Esophagus mucosa (tissue), 1 donor: Measurements from ENCODE around the gene CCL13. TPM values are rescaled to one million over a fixed set of nuclear protein-coding genes. Genes with fewer than 3 reads are reported as not detected.
A peak's percentile ranks its signal among the peaks of the same experiment; 100 is the strongest.
"Not testable (repeated sequence)": the region's sequence is repeated elsewhere in the genome, so short reads cannot be mapped to it uniquely, and the experiment has no call there.

Experiments
- ATAC-seq: fragments of 200-7000 bp; cut with Tn5 transposase; one replicate; pipeline ENCODE4 v1.9.1; 2020
- total RNA-seq: library from RNA; stranded (reverse); gene quantifications from one replicate; pipeline ENCODE4 v1.2.4, GENCODE V29; 2023
- donor health status: DM: yes; HTN: yes; CAD: no.

Gene CCL13
- total RNA-seq = 0.24 TPM

DNA sequence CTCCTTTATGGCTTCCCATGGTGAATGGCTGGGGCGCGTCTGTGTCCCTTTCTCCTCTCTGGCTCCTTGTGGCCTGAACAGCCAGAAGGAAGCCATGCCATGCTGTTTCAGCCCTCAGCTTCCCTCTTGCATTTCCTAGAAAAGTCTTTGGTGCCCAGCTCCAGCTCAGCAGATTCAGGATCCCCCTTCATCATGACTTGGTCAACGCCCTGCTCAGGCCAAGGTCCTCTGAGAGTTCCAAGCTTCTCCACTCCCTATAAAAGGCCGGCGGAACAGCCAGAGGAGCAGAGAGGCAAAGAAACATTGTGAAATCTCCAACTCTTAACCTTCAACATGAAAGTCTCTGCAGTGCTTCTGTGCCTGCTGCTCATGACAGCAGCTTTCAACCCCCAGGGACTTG lies at the start of gene CCL13:
Gene CCL13 (plus strand): TSS at position 287 of the 400 bp plus-strand sequence. CDS start 47 bp downstream, at position 334.
- ATAC-seq = no peak

DNA sequence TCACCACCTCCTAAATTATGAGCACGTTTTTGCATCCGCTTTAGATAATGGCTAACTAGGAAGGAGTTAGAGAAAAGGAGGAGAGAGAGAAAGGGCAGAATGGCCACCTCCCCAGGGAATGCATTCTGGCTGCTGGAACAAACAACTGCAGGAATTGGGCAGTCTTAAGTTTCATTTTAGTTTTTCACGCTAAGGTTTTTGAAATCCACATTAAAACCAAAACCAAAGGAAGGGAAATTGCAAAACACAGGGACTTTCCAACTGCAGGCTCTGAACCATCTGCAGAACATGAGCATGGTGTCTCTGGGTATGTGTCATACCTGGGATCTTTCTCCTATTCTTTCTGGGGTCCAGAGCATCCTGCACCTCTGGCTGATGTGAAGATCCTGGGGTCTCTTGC lies 49.2 kb upstream of the CCL13 start:
- ATAC-seq = no peak

DNA sequence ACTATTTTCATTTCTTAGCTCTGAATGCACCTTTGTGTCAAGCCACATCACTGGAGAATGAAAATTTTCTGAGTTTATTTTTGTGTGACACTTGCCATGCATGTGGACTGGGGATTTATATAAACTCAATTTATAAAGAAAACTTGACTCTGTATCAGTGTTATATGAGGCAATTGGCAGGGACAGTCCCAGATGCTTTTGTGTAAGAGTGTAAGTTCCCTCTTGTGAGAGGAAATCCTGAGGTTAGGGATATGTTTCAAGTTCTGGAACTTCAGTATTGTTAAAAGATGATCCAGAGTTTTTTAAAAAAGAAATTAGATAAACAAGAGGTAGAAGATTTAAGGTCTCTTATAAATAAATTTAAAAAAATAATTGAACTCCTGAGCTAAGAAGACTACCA lies 47.9 kb upstream of the CCL13 start:
- ATAC-seq = no peak

DNA sequence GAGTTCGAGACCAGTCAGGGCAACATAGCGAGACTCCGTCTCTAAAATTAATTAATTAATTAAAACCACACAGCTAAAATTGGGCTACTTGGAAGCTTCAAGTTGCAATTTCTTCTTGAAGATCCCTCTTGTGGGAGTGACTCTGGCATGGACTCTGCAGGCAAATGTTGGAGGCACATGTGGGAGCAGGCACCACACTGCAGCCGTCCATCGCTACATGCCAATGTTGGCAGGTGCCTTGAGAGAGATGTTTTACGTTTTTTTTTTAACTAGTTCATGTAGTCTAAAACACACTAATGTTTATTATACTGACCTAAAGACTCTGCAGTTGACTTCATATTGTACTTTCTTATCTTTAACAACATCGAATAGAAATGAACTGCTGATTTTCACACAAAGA lies 45.0 kb upstream of the CCL13 start:
- ATAC-seq = no peak

DNA sequence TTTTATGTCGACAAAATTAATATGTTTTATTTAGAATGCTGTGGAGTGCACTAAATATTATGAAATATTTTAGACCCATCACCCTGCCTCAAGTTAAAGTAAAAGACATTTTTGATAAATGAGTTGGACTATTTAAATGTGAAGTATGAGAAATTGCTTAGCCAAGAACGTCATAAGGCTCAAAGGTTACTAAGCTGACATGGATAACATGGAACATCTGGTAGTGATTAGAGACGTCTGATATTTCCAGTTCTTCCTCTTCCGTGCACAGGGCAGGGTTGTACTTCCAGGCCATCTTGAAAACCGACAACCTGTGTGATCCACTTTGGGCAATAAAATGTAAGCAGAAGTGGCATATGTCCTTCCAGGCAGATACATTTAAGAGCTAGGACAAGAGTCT lies 44.2 kb upstream of the CCL13 start:
- ATAC-seq = no peak

DNA sequence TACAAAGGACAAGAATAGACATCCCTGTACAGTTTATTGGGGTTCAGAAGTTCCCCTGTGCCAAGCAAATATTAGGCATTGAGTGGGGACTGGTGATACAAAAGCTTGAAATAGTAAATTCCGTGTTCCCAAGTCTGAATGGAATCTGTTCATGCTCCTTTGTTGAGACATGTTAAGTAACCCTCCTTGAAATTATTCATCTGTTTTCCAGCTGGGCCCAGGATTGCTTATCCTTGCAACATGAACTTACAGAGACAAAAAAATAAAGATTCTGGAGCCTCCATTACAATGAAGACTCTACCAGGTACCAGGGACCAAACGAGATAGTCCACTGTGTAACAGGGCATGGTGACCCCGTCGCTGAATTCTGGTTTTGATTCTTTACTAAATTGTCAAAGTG lies 43.1 kb upstream of the CCL13 start:
- ATAC-seq = no peak

DNA sequence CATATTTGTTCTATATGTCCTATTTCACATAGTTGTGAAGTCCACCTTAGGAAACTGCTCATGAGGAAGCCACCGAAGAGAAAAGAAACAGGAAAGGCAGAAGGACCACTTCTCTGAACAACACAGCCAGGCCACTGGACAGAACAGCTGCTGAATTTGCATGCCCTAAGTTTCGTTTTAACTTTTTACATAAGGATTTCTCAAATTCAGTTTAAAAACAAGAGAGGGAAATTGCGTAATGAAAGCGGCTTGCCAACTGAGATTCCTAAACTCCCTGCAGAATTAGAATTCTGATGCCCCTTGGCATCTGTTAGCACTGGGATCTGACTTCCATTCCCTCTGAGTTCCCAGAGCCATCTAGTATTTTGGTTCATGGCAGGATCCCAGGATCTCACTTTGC lies 42.0 kb upstream of the CCL13 start:
- no peak for ATAC-seq

DNA sequence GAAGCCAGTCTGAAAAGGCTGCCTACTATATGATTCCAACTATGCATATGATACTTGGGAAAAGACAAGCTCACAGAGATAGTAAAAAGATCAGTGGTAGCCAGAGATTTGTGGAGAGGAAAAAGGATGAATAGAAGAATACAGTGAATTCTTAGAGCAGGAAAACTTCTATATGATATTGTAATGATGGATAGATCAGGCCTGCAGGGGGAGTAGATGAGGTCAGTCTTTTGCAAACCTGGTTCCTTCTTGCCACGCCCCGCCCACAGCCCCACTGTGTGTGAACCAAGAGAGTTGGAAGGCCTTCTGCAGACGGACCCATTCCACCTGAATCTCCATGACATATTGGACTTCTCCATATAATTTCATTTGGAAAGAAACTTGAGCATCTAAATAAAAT lies 37.8 kb upstream of the CCL13 start:
- ATAC-seq = no peak

DNA sequence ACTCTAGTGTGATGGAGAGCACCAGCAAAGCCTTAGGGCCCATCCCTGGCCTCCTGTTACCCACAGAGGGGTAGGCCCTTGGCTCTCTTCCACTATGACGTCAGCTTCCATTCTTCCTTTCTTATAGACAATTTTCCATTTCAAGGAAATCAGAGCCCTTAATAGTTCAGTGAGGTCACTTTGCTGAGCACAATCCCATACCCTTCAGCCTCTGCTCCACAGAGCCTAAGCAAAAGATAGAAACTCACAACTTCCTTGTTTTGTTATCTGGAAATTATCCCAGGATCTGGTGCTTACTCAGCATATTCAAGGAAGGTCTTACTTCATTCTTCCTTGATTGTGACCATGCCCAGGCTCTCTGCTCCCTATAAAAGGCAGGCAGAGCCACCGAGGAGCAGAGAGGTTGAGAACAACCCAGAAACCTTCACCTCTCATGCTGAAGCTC lies 37.2 kb upstream of the CCL13 start, which contains the start of gene CCL8:
Gene CCL8 (plus strand): TSS at position 397 of the 445 bp plus-strand sequence. CDS start 67 bp downstream, outside the sequence.
- no peak for ATAC-seq

DNA sequence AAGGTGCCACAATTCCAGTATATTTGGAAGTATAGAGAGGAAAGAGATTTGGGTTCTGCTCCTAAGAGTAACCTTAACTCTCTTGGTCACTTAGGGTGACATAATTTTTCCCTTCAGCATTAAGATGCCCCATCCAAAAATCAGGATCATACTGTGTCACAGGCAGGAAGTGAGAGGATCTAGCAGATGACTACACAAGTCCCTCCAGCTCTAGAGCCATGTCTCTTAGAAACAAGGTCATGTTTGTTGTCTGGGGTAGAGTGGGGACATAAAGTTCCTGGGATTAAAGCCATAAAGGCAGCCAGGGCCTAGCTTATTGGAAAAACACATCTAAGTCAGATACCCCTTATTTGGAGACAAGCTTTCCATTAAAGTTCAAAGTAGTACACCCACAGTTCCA lies 34.3 kb upstream of the CCL13 start:
- ATAC-seq = no peak

DNA sequence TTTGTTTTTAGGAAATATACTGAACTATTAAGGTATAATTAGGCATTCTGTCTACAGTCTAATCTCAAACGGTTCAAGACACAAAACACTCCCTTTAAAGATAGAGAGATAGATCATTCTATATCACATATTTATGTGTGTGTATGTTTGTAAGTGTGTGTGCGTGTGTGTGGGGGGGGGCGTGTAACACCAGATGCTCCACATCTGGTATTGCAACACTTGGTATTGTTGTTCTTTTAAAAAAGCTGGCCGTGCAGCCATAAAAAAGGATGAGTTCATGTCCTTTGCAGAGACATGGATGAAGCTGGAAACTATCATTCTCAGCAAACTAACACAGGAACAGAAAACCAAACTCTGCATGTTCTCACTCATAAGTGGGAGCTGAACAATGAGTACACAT lies 28.7 kb upstream of the CCL13 start:
- ATAC-seq = not testable (repeated sequence)

DNA sequence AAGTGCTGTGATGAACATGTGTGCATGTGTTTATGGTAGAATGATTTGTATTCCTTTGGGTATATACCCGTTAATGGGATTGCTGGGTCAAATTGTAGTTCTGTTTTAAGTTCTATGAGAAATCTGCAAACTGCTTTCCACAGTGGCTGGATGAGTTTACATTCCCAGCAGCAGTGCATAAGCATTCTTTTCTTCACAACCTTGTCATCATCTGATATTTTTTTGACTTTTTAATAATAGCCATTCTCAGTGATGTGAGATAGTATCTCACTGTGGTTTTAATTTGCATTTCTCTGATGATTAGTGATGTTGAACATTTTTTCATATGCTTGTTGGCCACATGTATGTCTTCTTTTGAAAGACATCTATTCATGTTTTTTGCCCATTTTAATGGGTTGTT lies 18.6 kb upstream of the CCL13 start:
- no peak for ATAC-seq

DNA sequence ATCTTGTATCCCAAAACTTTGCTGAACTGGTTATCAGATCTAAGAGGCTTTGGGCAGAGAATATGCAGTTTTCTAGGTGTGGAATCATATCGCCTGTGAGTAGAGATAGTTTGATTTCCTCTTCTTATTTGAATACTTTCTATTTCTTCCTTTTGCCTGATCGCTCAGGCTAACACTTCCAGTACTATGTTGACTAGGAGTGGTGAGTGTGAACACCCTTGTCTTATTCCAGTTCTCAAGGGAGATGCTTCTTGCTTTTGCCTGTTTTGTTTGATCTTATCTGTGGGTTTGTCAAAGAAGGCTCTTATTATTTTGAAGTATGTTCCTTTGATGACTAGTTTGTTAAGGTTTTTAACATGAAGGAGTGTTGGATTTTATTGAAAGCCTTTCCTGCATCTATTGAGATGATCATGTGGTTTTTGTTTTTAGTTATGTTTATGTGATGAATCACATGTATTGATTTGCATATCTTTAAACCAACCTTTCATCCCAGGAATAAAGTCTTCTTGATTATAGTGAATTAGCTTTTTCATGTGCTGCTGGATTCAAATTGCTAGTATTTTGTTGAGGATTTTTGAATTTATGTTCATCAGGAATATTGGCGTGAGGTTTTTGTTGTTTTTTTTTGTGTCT lies 17.0 kb upstream of the CCL13 start:
- ATAC-seq = no peak

DNA sequence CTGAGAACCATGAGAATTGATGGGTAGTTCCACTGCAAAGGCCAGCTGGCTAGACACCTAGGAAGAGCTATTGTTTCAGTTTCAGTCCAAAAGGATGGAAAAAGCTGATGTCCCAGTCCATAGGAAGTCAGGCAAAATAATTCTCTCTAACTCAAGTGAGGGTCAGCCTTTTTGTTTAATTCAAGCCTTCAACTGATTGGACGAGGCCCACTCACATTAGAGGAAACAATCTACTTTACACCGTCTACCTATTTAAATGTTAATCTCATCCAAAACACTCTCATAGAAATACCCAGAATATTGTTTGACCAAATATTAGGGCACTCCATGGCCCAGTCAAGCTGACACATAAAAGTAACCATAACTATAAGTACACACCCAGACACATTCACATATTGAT lies 14.4 kb upstream of the CCL13 start:
- no peak for ATAC-seq

DNA sequence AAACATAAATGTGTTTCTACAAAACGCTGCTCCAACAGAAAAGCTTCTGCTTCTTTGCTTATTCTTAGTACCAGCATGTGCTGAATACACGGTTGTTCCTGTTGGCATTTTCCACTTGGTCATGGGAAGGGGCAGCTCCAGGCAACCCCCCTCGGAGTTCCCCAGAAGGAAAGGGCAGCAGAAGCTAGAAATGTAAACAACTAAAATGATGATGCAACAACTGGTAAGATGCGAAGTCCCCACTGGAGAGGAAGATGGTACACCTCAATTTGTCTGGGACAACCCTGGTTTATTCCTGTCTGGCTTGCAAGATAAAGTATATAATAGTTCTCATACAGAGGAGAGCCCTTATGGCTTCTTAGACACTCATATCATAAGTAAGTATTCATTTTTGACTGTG lies 9.2 kb upstream of the CCL13 start:
- ATAC-seq = no peak

DNA sequence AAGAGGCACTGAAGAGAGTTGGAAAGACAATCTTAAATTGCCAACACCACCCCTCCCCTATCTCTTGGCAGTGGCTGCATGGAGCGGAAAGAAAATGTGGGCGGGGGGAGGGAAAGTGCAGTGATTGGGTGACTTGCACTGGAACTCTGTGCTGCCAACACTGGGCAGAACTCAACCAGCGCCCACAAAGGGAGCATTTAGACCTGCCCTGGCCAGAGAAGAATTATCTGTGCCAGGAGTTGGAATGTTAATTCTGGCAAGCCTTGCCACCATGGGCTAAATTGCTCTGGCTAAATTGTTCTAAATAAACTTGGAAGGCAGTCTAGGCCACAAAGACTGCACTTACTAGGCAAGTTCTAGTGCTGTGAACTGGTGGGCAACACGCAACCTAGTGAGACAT lies 6.5 kb upstream of the CCL13 start:
- ATAC-seq = no peak

DNA sequence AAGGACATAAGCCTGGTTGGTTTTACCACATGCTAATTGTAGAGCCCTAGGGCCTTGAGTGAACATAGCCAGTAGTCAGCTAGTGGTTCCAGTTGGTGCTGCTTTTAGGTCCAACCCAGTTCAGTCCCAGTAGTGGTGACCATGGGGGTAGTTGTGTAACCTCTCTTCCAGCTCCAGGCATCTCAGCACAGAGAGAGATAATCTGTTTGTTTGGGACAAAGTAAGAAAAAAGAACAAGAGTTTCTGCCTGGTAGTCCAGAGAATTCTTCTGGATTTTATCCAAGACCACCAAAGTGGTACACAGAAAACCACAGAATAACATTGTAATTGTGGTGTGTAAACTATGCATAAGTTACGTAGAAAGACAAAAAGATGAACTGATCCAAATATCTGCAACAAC lies 5.2 kb upstream of the CCL13 start:
- no peak for ATAC-seq

DNA sequence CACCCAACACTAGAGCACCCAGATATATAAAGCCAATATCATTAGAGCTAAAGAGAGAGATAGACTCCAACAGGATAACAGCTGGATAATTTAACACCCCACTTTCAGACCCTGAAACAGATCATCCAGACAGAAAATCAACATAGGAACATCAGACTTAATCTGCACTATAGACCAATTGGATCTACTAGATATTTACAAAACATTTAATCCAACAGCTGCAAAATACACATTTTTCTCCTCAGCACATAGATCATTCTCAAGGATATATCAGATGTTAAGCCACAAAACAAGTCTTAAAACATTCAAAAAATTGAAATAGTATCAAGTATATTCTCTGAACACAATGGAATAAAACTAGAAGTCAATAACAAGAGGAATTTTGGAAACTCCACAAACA lies 4.1 kb upstream of the CCL13 start:
- no peak for ATAC-seq

DNA sequence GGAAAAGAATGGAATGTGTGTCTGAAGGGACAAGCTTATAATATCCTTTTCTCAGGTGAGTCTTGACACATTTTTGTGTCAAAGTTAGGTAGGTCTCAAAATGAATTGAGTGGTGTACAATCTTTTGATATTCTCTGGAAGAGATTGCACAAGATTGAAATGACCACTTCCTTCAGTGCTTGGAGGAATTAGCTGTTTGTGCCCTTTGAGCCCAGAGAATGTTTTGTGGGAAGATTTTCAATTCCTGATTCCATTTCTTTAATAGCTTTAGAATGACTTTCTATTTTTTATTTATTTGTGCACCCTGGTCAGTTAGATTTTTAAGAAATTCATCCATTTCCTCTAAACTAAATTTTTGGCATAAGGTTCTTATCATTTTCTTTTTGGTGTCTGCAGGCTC lies 1.6 kb upstream of the CCL13 start:
- ATAC-seq = no peak

DNA sequence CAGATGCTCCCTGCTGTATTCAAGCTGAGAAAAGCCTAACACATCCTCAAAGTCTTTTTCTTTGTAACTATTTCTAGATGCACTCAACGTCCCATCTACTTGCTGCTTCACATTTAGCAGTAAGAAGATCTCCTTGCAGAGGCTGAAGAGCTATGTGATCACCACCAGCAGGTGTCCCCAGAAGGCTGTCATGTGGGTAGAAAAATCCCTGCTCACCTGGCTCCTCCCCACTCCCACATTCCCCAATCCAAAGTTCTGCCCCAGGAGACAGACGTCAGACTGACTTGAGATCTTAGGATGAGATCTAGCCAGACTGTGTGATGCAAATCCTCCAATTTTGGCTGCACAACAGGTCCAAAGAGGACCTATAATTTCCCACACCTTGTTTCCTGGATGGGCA lies 1.1 kb downstream of the CCL13 start:
- no peak for ATAC-seq

DNA sequence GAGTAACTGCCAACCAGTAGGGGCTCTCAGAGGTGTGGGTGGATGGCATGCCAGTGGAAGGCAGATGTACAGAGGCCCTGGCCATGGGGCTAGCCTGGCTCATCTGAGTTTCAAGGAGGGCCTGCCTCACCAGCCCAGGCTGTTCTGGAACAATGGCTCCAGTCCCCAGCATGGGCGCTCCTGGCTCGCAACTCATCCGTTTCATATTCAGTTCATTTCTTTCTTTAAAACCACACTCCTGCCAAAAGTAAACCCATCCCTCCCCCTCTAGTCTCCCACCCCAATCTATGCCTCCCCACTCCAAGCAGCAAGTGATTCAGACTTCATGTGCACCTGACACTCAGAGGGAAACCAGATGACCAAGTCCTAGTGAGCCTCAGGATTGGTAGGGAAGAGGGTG lies 2.4 kb downstream of the CCL13 start:
- no peak for ATAC-seq

DNA sequence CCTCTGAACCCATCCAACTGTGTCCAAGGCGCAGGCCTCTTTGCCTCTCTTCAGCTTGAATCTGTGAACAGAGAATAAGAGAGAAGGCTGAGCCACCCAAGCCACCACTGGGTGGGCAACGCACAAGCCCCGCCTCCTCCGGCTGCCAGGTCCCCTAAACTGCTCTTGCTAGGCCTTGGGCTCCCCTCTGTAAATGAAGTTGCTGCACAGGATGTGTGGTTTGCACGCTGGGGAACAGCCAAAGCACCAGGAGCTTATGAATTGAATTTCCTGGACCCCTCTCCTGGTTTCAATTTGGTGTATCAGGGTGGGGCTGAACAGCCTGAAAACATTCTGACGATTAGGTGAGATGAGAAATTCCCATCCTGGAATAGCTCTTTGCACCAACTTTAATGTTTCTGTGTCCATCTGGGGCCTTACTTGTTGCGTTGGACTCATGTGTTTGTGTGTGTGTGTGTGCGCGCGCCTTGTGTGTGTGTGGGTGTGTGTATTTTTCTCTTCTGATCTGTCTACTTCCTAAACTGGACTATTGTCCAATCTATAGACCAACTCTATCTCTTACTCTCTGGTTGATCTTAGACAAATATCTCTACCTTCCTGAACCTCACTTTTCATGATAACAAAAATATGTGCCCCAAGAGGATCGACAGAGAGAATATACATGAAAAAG lies 4.5 kb downstream of the CCL13 start:
- ATAC-seq = no peak

DNA sequence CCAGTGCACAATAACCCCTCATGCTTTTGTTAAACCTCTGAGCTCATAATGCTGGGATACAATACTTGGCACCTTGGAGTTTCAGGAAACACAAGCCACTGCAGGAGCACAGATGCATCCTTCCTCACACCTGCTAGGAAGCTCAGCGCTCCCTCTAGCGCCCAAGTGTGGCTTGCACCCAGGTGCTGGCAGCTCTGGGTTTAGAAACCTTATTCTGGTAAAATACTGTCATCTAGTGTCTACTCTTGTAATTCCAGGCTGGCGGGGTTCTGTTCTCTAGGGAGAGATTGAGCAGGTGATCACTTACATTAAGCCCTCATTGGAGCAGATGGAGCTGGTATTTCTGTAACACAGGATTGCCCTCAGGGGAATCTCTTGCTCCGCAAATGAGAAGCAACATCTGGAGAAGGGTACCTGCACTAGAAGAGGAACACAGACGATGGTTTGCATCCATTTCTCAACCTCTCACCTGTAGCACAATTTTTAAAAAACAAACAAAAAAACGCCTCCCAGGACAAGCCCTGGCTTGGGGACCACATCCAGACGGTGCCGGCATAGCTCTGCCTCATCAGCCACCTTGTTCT lies 5.3 kb downstream of the CCL13 start:
- peak; percentile 96 for ATAC-seq

DNA sequence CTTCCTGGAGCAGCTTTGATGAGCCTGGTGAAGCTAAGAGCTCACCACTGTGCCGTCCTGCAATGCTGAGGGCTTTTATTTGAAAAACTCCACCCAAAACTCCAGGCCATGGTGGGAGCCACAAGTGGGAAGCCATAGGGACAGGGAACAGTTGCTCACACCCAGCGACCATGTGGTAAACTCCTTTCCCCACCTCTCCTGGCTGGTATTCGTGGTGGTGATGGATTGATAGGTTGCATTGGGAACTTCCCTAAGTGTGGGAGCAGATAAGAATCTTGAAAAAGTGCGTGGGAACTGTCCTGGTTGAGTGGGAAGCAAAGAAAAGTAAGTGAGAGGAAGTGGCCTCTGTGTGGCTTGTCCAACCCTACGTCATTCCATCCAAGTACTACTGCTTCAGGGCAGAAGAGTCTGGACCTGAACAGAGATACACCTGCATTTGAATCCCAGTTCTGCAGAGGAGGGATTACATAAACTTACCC lies 6.9 kb downstream of the CCL13 start, which contains the start of gene CCL1:
Gene CCL1 (minus strand): TSS at position 51 of the 479 bp plus-strand sequence. CDS start 72 bp downstream, outside the sequence.
- ATAC-seq = no peak
